ENCODE results near the gene PPP1R8.

PPP1R8 gene

DNA sequence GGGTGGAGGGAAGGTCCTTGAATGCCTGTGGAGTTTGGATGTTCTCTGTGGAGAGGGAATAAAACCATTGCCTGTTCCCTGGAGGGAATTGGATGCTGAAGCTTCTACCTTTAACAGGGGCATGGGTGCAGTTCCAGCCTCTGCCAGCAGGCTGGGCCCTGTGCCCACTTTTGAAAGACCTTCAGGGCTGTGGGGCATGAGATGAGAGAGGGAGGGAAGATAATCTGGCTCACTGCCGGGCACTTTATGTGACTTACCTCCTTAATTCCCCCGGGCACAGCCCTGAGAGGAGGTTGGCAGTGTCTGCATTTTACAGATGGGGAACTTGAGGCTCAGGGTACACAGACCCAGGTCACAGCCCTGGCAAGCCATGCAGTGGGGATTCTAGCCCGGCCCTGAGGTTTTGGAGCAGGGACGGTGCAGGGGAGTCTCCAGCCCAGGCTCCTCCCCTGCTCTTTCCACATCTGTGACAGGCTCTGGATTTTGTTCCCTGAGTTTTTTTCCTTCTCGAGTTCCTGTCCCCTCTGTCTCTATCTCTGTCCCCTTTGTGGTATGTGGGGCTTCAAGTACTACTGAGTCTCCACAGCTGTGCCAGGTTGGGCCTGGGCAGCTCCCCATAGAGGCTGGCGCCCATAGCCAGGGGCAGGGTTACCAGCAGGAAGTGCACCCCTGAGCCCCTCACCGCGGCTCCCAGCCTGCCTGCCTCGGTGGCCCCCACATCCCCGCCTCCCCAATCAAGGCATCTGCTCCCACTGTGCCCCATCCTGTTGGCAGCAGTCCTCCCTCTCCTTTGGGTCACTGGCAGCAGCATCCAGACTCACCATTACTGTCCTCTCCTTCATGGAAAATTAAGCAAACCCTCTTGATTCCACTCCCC is 27.7 kb downstream of the PPP1R8 start:
- DNase-seq (ENCODE audit: insufficient read length, low spot score) (peak; percentile 54), FAIRE-seq (no peak)
- TF ChIP-seq, protein P1, sequence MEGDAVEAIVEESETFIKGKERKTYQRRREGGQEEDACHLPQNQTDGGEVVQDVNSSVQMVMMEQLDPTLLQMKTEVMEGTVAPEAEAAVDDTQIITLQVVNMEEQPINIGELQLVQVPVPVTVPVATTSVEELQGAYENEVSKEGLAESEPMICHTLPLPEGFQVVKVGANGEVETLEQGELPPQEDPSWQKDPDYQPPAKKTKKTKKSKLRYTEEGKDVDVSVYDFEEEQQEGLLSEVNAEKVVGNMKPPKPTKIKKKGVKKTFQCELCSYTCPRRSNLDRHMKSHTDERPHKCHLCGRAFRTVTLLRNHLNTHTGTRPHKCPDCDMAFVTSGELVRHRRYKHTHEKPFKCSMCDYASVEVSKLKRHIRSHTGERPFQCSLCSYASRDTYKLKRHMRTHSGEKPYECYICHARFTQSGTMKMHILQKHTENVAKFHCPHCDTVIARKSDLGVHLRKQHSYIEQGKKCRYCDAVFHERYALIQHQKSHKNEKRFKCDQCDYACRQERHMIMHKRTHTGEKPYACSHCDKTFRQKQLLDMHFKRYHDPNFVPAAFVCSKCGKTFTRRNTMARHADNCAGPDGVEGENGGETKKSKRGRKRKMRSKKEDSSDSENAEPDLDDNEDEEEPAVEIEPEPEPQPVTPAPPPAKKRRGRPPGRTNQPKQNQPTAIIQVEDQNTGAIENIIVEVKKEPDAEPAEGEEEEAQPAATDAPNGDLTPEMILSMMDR (IDR thresholded peaks at IDR 0.05; ENCODE audit: insufficient read depth, missing control alignments) = peak; percentile 99

DNA sequence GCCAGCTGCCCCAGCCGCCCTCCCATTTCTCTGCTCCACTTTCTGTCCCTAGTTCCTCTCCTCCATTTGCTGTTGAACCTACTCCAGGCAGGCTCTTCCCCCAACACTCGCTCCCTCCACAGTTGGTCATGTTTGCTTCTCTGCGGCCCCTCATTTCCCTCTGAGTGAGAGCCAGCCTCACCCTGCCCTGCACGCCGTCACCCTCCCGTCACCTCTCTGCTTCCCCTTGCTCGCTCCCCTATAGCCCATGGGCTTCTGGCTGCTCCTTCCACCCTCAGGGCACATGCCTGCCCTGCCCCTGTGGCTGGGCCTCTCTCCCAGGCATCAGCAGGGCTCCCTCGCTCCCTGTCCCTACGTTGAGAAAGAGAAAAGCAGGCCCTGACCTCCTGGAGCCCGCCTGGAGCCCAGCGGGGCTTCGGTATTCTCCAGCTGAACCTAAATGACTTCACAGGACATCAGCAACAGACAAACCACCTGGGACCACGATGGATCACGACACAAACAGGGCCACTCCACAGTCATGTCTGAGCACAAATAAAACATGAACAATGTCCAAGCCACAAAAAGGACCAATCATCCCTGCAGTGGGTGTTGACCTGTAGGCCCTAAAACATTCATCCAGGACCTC is 28.5 kb downstream of the PPP1R8 start:
- TF ChIP-seq, protein P1 (IDR thresholded peaks at IDR 0.05; ENCODE audit: insufficient read depth, missing control alignments) = no peak
- no peak for FAIRE-seq
- DNase-seq (ENCODE audit: insufficient read length, low spot score) = no peak

DNA sequence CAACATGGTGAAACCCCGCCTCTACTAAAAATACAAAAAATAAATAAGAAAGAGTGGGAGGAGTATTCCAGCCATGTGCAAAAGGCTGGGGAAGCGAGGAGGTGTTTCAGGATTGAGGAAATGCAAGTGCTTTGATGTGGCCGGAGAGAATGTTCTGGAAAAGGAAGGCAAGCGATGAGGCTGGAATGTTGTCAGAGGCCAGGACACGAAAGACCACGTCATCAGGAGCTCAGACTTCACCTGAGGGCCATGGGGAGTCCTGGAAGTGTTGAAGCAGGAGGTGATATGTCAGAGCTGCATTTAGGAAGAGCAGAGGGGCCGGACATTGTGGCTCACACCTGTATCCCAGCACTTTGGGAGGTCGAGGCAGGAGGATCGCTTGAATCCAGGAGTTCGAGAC is 30.9 kb downstream of the PPP1R8 start:
- TF ChIP-seq, protein P1 (IDR thresholded peaks at IDR 0.05; ENCODE audit: insufficient read depth, missing control alignments) = no peak
- FAIRE-seq (no peak), DNase-seq (ENCODE audit: insufficient read length, low spot score) (no peak)

DNA sequence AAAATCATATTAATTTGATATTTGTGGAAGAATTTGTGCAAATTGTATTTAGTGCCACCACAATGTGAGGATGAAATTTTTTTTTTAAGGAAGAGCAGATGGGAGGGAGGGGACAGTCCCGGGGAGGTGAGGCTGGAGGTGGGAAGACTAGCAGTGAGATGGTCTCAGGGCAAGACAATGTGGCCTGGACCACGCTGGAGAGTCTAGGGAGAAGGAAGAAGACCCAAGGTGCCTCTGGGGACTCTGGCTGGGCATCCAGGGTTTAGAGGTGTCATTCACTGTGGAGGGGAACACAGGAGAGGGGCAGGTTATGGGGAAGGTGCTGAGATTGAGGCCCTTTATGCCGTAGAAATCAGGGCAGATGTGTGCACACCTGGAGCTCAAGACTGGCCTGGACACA is 31.4 kb downstream of the PPP1R8 start:
- FAIRE-seq = no peak
- TF ChIP-seq, protein P1 (IDR thresholded peaks at IDR 0.05; ENCODE audit: insufficient read depth, missing control alignments) = no peak
- no peak for DNase-seq (ENCODE audit: insufficient read length, low spot score)

DNA sequence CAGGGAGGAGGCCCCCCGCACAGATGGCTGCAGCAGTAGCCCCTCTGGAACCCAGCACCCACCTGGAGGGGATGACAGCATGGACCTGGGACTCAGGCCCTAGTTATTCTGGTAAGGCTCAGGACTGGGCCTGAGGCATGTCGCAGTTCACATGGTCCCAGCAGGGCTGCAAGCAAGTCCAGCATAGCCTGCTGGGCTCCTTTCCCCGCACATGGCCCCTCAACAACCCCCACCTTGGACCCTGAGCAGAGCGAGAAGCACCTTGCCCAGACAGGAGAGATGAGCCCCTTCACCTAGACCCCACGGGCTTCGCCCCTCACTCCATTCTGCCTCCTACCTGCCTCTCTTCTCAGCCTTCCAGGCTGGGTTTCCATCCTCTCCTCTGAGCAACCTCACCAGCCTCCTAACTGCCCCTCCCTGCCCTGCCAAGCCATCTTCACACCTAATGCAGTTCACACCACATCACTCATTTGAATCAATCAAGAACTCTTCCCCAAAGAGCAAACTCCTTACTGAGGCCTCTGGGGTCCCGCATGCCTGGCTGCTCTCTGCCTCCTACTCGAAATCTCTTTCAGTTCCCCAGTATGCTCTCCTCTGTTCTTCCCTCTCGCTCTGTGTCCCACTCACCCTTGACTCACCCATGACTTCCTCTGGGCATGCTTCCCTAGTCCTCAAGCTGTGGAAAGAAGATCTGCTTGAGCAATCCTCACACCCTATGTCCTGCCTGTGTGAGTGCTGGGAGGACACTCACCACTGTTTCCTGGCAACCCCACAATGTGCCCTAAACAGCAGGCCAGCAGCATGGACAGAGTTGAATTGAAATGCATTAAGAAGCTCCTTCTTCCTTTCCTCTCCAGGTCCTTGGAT is 32.3 kb downstream of the PPP1R8 start:
- FAIRE-seq = no peak
- TF ChIP-seq, protein P1 (IDR thresholded peaks at IDR 0.05; ENCODE audit: insufficient read depth, missing control alignments) = no peak
- no peak for DNase-seq (ENCODE audit: insufficient read length, low spot score)

DNA sequence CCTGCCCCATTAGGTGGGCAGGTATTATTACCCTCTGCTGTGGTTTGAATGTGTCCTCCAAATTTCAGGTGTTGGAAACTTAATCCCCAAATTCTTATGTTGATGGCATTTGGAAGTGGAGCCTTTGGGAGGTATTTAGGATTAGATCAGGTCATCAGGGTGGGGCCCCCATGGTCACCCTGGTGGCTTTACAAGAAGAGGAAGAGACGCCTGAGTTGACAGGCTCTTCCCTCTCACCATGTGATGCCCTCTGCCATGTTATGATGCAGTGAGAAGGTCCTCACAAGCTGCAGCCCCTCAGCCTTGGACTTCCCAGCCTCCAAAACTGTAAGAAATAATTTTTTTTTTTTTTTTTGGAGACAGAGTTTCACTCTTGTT is 32.9 kb downstream of the PPP1R8 start:
- TF ChIP-seq, protein P1 (IDR thresholded peaks at IDR 0.05; ENCODE audit: insufficient read depth, missing control alignments) = no peak
- DNase-seq (ENCODE audit: insufficient read length, low spot score) = no peak
- no peak for FAIRE-seq

Measured in D721Med (cell line).